Thyroid gland (tissue), 4 donors: ENCODE data around the gene UNC5C. TPM values are rescaled to one million over a fixed set of nuclear protein-coding genes. Genes with fewer than 3 reads are reported as not detected.

ENCODE experiments used
- DNase-seq, 2 donors: peaks; one replicate each; pipeline ENCODE4 v3.0.0-alpha.2; 2019
- H3K27ac ChIP-seq, 3 donors: fragments of 200-600 bp; sonication (generic); 1 replicate in 2 of 3; 2 replicates in 1 of 3; pipeline ENCODE4 v1.5.1; 2016 to 2019; ENCODE audit warnings: mild to moderate bottlenecking in 1 of 3, moderate library complexity in 1 of 3
- H3K27me3 ChIP-seq: fragments of 200-600 bp; sonication (generic); one replicate; pipeline ENCODE4 v1.5.1; 2019
- H3K36me3 ChIP-seq, 2 donors: fragments of 200-600 bp; sonication (generic); one replicate each; pipeline ENCODE4 v1.5.1; 2016 to 2019
- H3K4me1 ChIP-seq, 2 donors: fragments of 200-600 bp; sonication (generic); one replicate each; pipeline ENCODE4 v1.5.1; 2017 to 2019
- H3K4me3 ChIP-seq, 3 donors: fragments of 200-600 bp; sonication (generic); replicated peaks in 1 of 3; 1 replicate in 2 of 3; 2 replicates in 1 of 3; pipeline ENCODE4 v1.5.1; 2016; ENCODE audit warnings: mild to moderate bottlenecking in 1 of 3
- H3K9me3 ChIP-seq: fragments of 200-600 bp; sonication (generic); one replicate; pipeline ENCODE4 v1.5.1; 2017
- CTCF ChIP-seq, 6 experiments: fragments of 200-600 bp in 3 of 6; fragments of 450-650 bp in 3 of 6; sonication (generic) in 3 of 6; IDR thresholded peaks; one replicate each; pipeline ENCODE4 v1.5.1; 2016 to 2019; ENCODE audit warnings: antibody characterized with exemption in 6 of 6, mild to moderate bottlenecking in 2 of 6, inconsistent platforms in 1 of 6, moderate library complexity in 1 of 6
- POLR2A ChIP-seq, 2 donors: fragments of 450-650 bp; IDR thresholded peaks; one replicate each; pipeline ENCODE4 v1.6.1; 2017; ENCODE audit warnings: antibody characterized with exemption in 2 of 2, mild to moderate bottlenecking in 2 of 2, moderate library complexity in 1 of 2
- WGBS, 2 donors: methylation state at CpG; one replicate each; pipeline ENCODE4 v1.1.5; 2017; 5-methylcytosine and 5-hydroxymethylcytosine counted together
- intact Hi-C: fragments of 100-400 bp; cut with DNase I; formaldehyde crosslinking; loops from one replicate; pipeline ENCODE4 v1.15.1; 2023
- total RNA-seq, 4 donors: library from RNA; depleted of rRNA; stranded (reverse); fragments of >200 nt; gene quantifications; one replicate each; pipeline ENCODE4 v1.2.3, GENCODE V29; 2016

UNC5C gene
- total RNA-seq, 4 donors from 2014 or later, result 27.1 to 72.0 (median 59.0) TPM

GRCh38 chr4:95515589-95515988 is 33.2 kb downstream of the UNC5C start:
- Histone ChIP-seq H3K27ac (no peak overlapping the region), H3K36me3 (no peaks in the 10 kb centered on the region), H3K27me3 (no peaks in the 10 kb centered on the region), H3K9me3 (no peaks in the 10 kb centered on the region), H3K4me1 (peaks cover 0 to 2% of the 10 kb centered on the region in 2 donors), H3K4me3 (no peak overlapping the region)
- no peak for DNase-seq
- 63% methylated on average over 1 of the region's 1 CpG for WGBS, 2 donors
- intact Hi-C loops, result no loop called here
- no peak for TF ChIP-seq CTCF (IDR thresholded peaks at IDR 0.05)
- TF ChIP-seq POLR2A (IDR thresholded peaks at IDR 0.05), result no peak

GRCh38 chr4:95513022-95513421 is 35.8 kb downstream of the UNC5C start:
- Histone ChIP-seq H3K4me3 (no peak overlapping the region), H3K27ac (no peak overlapping the region), H3K36me3 (no peaks in the 10 kb centered on the region), H3K27me3 (no peaks in the 10 kb centered on the region), H3K4me1 (no peaks in the 10 kb centered on the region), H3K9me3 (no peaks in the 10 kb centered on the region)
- DNase-seq, result no peak
- no peak for TF ChIP-seq POLR2A (IDR thresholded peaks at IDR 0.05)
- TF ChIP-seq CTCF (IDR thresholded peaks at IDR 0.05), result no peak
- 97% methylated on average over 4 of the region's 4 CpGs for WGBS, 2 donors
- intact Hi-C loops, result no loop called here

- Histone ChIP-seq H3K27me3 (no peaks in the 10 kb centered on the region), H3K4me1 (peaks cover 0 to under 1% of the 10 kb centered on the region in 2 donors), H3K27ac (no peak overlapping the region), H3K36me3 (no peaks in the 10 kb centered on the region), H3K9me3 (no peaks in the 10 kb centered on the region), H3K4me3 (no peak overlapping the region)
- intact Hi-C loops, result no loop called here
- no peak for TF ChIP-seq POLR2A (IDR thresholded peaks at IDR 0.05)
- no peak for TF ChIP-seq CTCF (IDR thresholded peaks at IDR 0.05)
- no peak for DNase-seq
- 94 to 96% methylated on average over 3 of the region's 3 CpGs for WGBS, 2 donors
Measured at GRCh38 chr4:95511477-95511876, 37.3 kb downstream of the UNC5C start.

- H3K4me3 ChIP-seq, result no peak overlapping the region
- H3K27ac ChIP-seq, result no peak overlapping the region
- TF ChIP-seq POLR2A (IDR thresholded peaks at IDR 0.05) (no peak), CTCF (IDR thresholded peaks at IDR 0.05) (no peak)
- DNase-seq, result no peak
- WGBS, 2 donors, result 80 to 84% methylated on average over 2 of the region's 2 CpGs
- intact Hi-C loops, result no loop called here
- no peaks in the 10 kb centered on the region for H3K9me3 ChIP-seq
- peaks cover under 1 to 7% of the 10 kb centered on the region in 2 donors for H3K4me1 ChIP-seq
- H3K27me3 ChIP-seq, result no peaks in the 10 kb centered on the region
- no peaks in the 10 kb centered on the region for H3K36me3 ChIP-seq
Measured at GRCh38 chr4:95510877-95511276, 37.9 kb downstream of the UNC5C start.

GRCh38 chr4:95510145-95510544 is 38.6 kb downstream of the UNC5C start:
- 11 to 15% methylated on average over 2 of the region's 2 CpGs for WGBS, 2 donors
- no peak for DNase-seq
- no peaks in the 10 kb centered on the region for H3K9me3 ChIP-seq
- peak; percentile 40 to 70 (median 56) for TF ChIP-seq CTCF (IDR thresholded peaks at IDR 0.05)
- TF ChIP-seq POLR2A (IDR thresholded peaks at IDR 0.05), result no peak
- intact Hi-C loops, result no loop called here
- H3K27ac ChIP-seq, result no peak overlapping the region
- H3K27me3 ChIP-seq, result no peaks in the 10 kb centered on the region
- H3K4me1 ChIP-seq, result peaks cover 8 to 14% of the 10 kb centered on the region in 2 donors
- H3K4me3 ChIP-seq, result no peak overlapping the region
- no peaks in the 10 kb centered on the region for H3K36me3 ChIP-seq
